MG63 (cell line): ENCODE data around the gene HEBP2. TPM values are rescaled to one million over a fixed set of nuclear protein-coding genes. Genes with fewer than 3 reads are reported as not detected.

Experiments used
- DNase-seq: peaks from one replicate; pipeline ENCODE4 v3.0.0-alpha.2; 2020
- H3K27me3 ChIP-seq: fragments of 250-450 bp; sonication (Bioruptor Pico); 2 replicates; pipeline ENCODE4 v1.5.1; 2020; ENCODE audit warnings: mild to moderate bottlenecking, moderate library complexity
- H3K36me3 ChIP-seq: fragments of 250-450 bp; sonication (Bioruptor Pico); 2 replicates; pipeline ENCODE4 v1.5.1; 2020; ENCODE audit warnings: mild to moderate bottlenecking, moderate library complexity
- H3K4me3 ChIP-seq: fragments of 250-450 bp; sonication (Bioruptor Pico); 2 replicates; pipeline ENCODE4 v1.5.1; 2020; ENCODE audit warnings: mild to moderate bottlenecking, moderate library complexity
- H3K9me3 ChIP-seq: fragments of 250-450 bp; sonication (Bioruptor Pico); 2 replicates; pipeline ENCODE4 v1.5.1; 2020; ENCODE audit warnings: mild to moderate bottlenecking, moderate library complexity
- total RNA-seq: library from RNA; depleted of rRNA; stranded (reverse); fragments of >200 nt; shearing (Covaris generic); gene quantifications from 2 replicates; pipeline ENCODE4 v1.2.3, GENCODE V29; 2014; ENCODE audit warnings: low replicate concordance

HEBP2 gene
- total RNA-seq, 1 experiment from 2014 or later: 76.0 TPM

DNA sequence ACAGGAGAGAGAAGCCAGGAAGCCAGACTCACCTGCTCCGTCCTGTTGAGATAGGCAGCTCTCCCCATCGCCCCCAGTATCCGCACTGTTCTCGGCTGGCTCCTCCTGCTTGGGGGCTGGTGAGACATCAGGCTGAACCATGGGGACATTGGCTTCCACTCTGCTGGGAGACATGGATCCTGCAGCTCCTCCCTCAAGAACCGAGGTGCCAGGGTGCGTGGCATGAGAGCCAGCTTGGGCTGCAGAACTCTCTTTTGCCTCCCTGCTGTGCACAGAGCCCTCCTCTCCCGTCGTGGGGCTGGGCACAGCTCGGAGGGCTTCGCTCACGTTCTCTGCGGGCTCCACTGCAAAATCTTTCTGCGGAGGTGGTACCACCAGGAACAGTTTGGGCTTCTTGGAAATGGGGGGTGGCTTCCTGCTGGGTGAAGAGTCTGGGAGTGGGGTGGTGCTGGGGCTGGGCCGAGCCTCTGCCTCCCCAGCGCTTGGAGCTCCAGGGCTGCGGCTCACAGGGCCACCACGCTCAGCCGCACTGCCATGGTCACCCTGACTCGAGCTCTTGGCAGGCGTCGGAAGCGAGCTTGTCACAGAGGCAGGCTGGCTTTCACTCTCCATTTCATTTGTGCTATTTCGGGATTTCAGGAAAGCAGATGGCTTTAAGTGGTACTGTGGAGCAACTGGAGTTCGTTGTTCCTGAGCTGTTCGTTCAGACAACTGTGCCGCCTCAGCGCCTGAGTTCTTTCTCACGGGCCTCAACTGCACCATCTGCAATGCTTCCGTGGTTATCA, 26.5 kb downstream of the HEBP2 start:
- peaks cover 10% of the 10 kb centered on the region for H3K36me3 ChIP-seq
- no peak overlapping the region for H3K4me3 ChIP-seq
- no peaks in the 10 kb centered on the region for H3K9me3 ChIP-seq
- DNase-seq: no peak
- H3K27me3 ChIP-seq: no peaks in the 10 kb centered on the region

DNA sequence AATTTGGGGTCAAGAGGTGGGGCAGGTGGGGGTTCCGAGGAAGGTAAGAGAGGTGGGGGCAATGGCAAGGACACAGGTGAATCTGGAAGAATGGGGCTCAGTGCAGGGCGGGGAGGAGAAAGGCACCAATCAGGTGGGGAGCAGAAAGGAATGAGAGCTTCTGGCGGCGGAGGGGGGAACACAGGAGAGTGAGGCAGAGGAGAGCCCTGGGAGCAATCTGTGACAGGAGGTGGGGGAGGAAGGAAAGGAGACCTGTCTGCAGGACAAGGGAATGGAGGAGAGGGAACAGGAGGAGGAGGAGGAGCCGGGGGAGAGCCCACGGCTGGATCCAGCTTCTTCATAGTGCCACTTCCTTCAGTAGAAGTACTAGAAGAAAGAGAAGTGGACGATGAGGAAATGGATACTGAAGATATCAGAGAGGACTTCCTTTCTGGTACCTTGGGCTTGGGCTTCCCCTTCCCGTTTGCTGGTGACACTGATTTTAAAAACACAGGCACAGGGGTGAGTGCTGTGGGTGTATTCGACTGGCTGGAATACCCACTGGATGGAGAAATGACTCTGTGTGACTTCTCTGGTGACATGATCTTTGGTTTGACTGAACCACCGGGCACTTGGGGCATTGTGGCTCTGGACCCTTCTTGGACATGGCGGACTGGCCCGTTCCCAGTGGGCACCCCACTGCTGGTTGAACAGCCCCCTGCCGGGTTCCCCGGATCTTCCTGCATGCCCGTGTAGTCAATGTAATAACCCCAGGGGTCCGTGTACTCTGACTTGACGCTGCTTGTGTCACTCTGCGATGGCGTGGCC, 27.4 kb downstream of the HEBP2 start:
- no peak overlapping the region for H3K4me3 ChIP-seq
- peaks cover 10% of the 10 kb centered on the region for H3K36me3 ChIP-seq
- H3K9me3 ChIP-seq: no peaks in the 10 kb centered on the region
- no peaks in the 10 kb centered on the region for H3K27me3 ChIP-seq
- DNase-seq: no peak

DNA sequence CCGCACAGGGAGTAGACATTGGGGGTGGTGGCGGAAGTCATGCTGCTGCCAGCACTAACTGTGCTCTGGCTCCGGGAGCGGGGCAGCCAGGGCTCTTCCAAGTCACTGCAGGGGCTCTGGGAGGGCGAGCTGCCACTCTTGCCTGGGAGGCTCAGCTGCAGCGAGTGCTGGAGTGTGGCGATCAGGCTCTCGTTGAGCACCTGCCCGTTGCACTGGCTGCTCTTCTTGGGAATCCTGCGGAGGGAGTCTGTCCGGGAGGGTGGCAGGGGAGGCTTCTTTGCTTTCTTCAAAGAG, 28.0 kb downstream of the HEBP2 start:
- DNase-seq: no peak
- no peaks in the 10 kb centered on the region for H3K27me3 ChIP-seq
- no peak overlapping the region for H3K4me3 ChIP-seq
- H3K9me3 ChIP-seq: no peaks in the 10 kb centered on the region
- peaks cover 7% of the 10 kb centered on the region for H3K36me3 ChIP-seq

DNA sequence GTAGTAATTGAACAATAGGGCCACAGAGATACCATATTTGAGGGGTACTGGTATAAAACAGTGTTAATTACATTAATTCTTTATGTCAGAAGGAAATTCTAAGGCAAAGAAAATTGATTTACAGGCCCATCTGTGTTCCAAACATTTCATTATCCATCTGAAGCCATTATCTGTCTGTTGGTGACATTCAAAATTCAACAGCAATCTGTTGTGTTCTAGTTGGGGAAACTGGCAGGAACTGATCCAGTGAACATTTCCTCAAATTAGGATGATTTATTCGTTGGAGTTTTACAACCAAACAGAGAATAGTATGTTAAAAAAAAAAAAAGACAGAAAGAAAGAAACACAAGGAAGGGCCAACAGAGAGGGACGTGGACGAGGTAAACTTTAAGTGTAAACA, 30.1 kb downstream of the HEBP2 start:
- H3K27me3 ChIP-seq: no peaks in the 10 kb centered on the region
- no peak overlapping the region for H3K4me3 ChIP-seq
- no peak for DNase-seq
- peaks cover 2% of the 10 kb centered on the region for H3K36me3 ChIP-seq
- no peaks in the 10 kb centered on the region for H3K9me3 ChIP-seq

DNA sequence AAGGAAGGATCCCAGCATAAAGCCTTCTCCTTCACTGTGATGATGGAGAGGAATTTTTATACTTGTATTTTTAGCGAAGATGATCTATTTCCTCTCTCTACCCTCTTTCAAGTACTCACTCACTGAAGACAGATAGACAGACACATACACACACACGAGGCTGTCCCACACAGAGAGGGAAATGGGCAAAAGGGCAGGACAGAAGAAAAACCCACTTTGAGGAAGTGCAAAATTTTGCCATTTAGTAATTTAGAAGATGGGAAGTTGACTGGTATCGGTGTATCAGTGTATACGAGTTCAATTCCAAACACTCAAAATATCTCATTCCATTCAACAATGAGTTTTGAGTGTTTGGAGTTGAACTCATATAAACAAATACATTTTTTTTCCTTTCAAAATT, 30.9 kb downstream of the HEBP2 start:
- DNase-seq: no peak
- peaks cover 2% of the 10 kb centered on the region for H3K36me3 ChIP-seq

DNA sequence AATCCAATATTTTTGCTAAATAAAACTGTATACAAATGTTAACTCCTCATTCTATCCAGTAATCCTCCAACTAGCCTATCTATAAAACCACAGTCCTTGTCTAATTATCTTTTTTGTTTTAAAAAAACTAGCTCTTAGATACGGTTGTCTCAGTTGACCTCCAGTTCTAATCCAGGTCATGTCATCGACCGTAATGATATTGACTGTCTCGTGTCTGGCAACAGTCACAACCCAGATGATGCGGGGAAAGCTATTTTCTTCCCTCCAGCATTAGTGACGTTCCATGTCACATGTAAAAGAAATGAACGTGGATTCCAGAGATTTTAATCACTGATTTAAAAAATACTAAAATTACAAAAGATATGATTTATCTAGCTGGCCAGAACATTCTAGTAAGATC, 35.5 kb downstream of the HEBP2 start:
- no peak overlapping the region for H3K4me3 ChIP-seq
- peaks cover 2% of the 10 kb centered on the region for H3K36me3 ChIP-seq
- H3K9me3 ChIP-seq: no peaks in the 10 kb centered on the region
- no peak for DNase-seq
- H3K27me3 ChIP-seq: no peaks in the 10 kb centered on the region

More for the DNA sequence above, 30.9 kb downstream of the HEBP2 start:
- no peaks in the 10 kb centered on the region for H3K9me3 ChIP-seq
- no peak overlapping the region for H3K4me3 ChIP-seq
- H3K27me3 ChIP-seq: no peaks in the 10 kb centered on the region

DNA sequence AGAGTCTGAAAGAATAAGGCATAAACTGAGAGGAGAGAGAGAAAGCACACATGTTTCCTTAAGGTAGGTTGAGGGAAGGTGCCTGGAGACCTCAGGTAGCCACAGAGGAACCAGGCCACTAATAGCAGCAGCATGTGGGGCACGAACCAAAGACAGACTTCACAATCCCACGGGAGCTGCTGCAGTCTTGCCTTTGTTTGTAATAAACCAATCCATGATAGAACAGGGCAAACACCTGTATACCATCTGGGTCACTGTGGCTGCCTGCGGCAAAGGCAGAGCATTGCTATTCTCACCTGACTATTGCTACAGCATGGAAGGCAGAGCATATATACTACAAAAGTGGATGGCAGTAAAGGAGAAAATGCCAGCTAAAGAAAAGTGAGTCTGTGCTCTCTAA, 36.3 kb downstream of the HEBP2 start:
- Histone ChIP-seq H3K9me3 (no peaks in the 10 kb centered on the region), H3K36me3 (peaks cover 6% of the 10 kb centered on the region), H3K27me3 (no peaks in the 10 kb centered on the region), H3K4me3 (no peak overlapping the region)
- no peak for DNase-seq

DNA sequence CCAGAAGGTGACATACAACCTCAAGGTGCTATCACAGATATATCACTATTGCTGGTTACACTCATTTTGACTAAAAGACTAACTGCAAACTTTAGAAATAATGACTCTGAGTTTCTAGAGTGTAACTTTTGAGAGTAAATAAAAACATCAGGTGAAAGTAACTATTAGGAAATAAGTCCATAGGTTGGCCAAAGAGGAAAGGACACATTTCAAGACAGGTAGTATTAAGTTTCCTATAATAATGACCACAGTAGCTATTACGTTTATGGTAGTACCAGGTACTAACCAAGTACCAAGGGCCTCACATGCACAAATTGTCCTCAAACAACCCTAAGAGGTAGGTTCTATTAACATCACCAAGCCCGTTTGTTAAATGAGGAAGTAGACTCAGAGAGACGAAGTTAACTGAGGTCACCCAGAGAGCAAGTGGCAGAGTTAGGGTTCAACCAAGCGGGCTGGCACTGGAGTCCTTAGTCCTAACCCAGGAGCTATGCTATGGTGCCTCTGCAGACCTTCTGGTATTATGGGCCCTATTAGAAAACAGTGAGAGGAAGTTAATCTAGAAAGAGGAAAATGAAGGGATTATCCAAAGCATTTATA, 36.8 kb downstream of the HEBP2 start:
- Histone ChIP-seq H3K36me3 (peaks cover 6% of the 10 kb centered on the region), H3K9me3 (no peaks in the 10 kb centered on the region), H3K27me3 (no peaks in the 10 kb centered on the region), H3K4me3 (no peak overlapping the region)
- no peak for DNase-seq

DNA sequence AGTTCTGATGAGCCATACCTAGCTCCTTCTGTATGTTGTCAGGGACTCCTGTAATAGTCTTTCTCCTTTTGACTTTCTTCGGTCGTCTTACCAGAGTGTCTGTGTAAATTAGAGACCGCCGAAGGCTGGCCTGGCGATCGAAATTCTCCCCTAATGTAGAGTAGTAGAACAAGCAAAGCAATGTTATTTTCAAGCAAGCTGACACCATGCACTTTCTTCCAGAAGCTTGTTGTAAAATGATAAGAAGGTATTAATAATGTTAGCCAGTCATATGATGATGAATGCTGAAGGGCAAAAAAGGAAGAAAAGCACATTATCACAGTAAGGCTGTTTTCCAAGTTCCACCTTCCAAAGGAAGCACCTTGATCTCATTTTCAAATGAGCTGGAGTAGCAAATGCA, 37.9 kb downstream of the HEBP2 start:
- no peaks in the 10 kb centered on the region for H3K27me3 ChIP-seq
- no peaks in the 10 kb centered on the region for H3K9me3 ChIP-seq
- DNase-seq: no peak
- peaks cover 6% of the 10 kb centered on the region for H3K36me3 ChIP-seq
- no peak overlapping the region for H3K4me3 ChIP-seq

DNA sequence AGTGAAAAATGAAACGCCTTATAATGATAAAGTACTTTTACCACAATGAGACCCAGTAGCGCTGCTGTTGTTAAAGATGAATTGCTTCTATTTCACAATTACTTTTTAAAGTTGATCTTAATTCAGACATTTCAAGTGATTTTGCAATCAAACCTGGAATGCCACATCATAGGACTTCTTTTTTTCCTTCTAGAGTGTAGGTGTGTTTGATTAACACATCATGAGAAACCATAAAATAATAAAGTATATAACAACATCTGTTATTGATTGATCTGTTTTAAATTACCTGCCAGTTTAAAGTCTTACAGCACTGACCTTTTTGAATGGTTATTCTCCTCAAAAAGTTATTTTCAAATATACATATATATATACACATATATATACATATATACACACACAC, 38.6 kb downstream of the HEBP2 start:
- Histone ChIP-seq H3K27me3 (no peaks in the 10 kb centered on the region), H3K9me3 (no peaks in the 10 kb centered on the region), H3K36me3 (peaks cover 6% of the 10 kb centered on the region), H3K4me3 (no peak overlapping the region)
- no peak for DNase-seq

DNA sequence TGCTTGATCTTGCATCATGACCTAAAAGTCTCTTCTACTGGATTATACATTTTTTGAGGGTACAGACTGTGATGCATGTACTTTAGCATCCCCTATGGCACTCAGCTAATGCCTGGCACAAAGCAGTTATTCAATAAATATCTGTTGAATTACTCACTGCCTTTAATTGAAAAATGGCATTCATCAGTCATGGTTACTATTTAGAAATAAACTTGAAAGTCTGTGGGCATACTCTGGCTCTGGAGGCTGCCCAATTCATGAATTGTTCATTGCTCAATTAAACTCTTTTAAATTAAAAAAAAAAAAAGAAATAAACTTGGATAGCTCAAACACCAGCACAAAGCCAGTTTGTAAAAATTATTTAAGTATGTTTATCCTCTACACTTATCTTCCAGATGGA, 40.0 kb downstream of the HEBP2 start:
- no peak for DNase-seq
- Histone ChIP-seq H3K4me3 (no peak overlapping the region), H3K27me3 (no peaks in the 10 kb centered on the region), H3K36me3 (peaks cover 6% of the 10 kb centered on the region), H3K9me3 (no peaks in the 10 kb centered on the region)

DNA sequence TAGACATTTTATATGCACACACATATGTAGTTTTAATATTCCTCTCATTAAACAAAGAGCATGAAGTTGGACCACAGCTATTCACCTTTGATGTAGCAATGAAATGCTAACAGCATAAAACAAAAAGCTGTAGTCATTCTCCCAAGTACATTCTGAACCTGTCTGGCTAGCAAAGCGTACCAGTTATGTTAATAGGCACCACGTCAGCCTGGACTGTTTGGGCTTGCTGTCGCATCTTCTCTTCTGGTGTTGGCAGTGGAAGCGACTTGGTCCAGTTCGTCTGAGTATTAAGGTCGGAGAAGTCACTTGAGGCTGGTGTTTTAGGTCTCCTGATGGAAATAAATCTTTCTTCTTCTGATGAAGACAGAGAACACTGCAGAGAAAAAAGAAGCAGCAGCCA, 42.8 kb downstream of the HEBP2 start:
- no peak for DNase-seq
- Histone ChIP-seq H3K9me3 (no peaks in the 10 kb centered on the region), H3K36me3 (peaks cover 6% of the 10 kb centered on the region), H3K27me3 (no peaks in the 10 kb centered on the region), H3K4me3 (no peak overlapping the region)

DNA sequence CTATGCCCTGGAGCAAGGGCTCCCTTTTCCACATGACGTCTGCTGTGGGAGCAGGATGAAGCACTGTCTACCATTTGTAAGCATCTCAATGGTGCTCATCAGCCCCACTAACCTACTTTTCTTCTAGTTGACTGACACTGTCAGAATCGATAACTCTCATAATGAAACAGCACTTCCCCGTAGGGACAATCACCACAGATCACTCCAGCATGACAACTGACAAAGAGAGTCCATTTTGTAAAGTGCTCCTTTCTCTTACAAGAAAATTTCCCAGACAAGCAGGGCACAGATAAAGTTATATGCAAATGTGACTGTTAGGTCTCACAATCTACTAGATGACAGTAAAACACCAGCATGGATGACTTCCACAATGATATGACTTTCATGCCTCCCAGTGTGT, 46.4 kb downstream of the HEBP2 start:
- H3K9me3 ChIP-seq: no peaks in the 10 kb centered on the region
- no peaks in the 10 kb centered on the region; the same call in 1 of the 2 replicates for H3K36me3 ChIP-seq
- DNase-seq: no peak
- no peaks in the 10 kb centered on the region for H3K27me3 ChIP-seq
- H3K4me3 ChIP-seq: no peak overlapping the region

DNA sequence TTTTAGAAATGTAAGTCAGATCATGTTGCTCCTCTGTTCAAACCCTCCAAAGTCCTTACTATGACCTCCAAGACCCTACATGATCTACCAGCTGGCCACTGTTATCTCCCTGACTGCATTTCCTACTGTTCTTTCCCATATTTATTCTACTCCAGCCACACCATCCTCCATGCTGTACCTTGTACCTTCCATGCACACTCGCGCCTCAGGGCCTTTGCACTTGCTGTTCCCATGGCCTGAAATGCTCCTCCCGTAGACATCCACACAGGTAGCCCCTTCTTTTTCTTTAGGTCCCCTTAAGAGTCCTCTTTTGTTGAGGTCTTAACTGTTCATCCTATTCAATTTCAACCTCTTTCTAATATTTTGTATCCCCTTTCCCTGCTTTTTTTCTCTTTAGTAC, 47.0 kb downstream of the HEBP2 start:
- Histone ChIP-seq H3K9me3 (no peaks in the 10 kb centered on the region), H3K36me3 (no peaks in the 10 kb centered on the region; the same call in 1 of the 2 replicates), H3K27me3 (no peaks in the 10 kb centered on the region), H3K4me3 (no peak overlapping the region)
- DNase-seq: no peak

DNA sequence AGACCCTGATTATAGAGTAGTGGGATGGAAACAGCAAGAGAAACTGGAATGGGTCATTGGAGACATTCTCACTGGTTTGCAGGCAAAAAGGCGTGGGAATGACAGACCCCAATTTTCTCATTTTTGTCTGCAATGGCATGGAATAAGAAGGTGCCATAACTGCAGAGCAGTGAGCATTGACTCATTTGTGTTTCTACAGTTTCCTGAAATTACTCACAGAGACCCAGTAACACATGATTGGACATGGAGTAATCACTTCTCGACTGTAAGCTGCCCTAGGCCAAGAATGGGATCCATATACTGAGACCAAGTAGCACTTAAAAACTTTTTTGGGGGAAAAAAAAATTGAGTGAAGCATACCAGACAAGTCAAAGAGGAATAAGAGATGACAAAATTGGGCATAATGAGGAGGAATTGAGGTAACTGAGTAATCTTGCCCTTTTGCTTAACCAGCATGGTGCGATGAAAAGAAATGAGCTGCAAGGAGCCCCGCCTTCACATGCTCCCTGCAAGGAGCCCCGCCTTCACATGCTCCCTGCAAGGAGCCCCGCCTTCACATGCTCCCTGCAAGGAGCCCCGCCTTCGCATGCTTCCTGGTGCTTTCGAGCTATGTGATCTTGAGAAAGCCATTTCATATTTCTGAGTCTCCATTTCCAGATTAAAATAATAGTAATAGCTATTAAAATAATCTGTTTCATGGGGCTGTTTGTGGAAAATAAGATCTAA, 51.1 kb downstream of the HEBP2 start:
- Histone ChIP-seq H3K27me3 (no peaks in the 10 kb centered on the region), H3K9me3 (no peaks in the 10 kb centered on the region), H3K36me3 (peaks cover 2% of the 10 kb centered on the region), H3K4me3 (no peak overlapping the region)
- DNase-seq: no peak

DNA sequence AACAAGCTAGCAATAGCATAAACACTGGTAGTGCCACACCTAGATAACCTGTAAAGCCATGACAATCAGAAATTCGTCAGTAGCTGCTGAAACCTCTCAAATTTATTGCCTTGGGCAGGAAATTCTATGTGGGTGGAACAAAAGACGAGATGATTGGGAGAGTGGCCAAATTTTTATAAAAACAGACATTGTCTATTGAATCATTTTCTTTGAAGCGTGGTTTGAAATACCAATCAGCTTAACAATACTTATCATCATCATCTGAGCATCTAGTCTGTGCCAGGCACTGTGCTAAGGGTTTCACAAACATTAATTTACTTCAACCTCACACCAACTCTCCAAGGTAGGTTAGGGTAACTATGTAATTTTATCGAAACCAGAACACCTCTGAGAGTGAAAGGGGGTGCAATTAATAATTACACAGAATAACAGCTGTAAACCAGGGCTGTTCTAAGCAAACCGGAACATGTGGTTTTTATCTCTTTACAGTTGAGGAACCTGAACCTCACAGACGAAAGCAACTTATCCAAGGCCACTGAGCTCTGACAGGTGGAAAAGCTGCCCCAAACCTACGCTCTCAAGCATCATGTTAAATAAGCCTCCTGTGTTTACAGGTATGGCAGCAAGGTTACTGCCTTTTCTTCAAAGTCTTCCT, 51.9 kb downstream of the HEBP2 start:
- Histone ChIP-seq H3K27me3 (no peaks in the 10 kb centered on the region), H3K36me3 (peaks cover 2% of the 10 kb centered on the region), H3K4me3 (no peak overlapping the region), H3K9me3 (no peaks in the 10 kb centered on the region)
- no peak for DNase-seq

DNA sequence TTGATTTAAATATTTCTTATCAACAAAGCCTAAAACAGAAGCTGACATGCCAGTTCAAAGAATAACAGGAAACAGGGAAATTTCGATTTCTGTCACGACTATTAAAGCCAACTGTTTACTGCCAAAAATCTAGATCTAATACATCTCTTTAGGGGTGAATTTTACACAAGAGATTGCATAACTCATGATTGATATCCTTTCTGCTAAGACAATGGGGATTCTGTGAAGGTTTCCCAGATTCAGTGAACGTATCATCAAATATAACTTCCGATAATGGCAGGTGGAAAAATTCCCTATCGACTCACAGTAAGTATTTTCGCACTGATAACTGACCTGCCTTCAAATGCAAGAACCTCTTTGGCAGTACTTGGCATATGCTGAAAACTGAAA, 52.4 kb downstream of the HEBP2 start:
- no peaks in the 10 kb centered on the region for H3K27me3 ChIP-seq
- H3K9me3 ChIP-seq: no peaks in the 10 kb centered on the region
- H3K4me3 ChIP-seq: no peak overlapping the region
- H3K36me3 ChIP-seq: peaks cover 2% of the 10 kb centered on the region
- no peak for DNase-seq
